K562 (cell line): Measurements from ENCODE around the gene RBBP7. TPM values are rescaled to one million over a fixed set of nuclear protein-coding genes. Genes with fewer than 3 reads are reported as not detected.

Source experiments
- CREM ChIP-seq: IDR thresholded peaks from 2 replicates; pipeline ENCODE4 v1.6.1; 2014; ENCODE audit warnings: antibody characterized with exemption, low read depth
- CTBP1 ChIP-seq: fragments of 450-650 bp; IDR thresholded peaks from 2 replicates; pipeline ENCODE4 v1.6.1; 2016; ENCODE audit warnings: borderline replicate concordance
- ERF ChIP-seq: fragments of 450-650 bp; formaldehyde crosslinking; IDR thresholded peaks from 2 replicates; pipeline ENCODE4 v1.4.0; 2020; ENCODE audit warnings: mild to moderate bottlenecking, mixed read lengths
- HDAC1 ChIP-seq, 2 experiments: fragments of 450-650 bp; IDR thresholded peaks; 2 replicates each; pipeline ENCODE4 v1.6.1; 2016 to 2017; ENCODE audit warnings: inconsistent platforms in 1 of 2, mild to moderate bottlenecking in 1 of 2, moderate library complexity in 1 of 2
- HMGN3 ChIP-seq: IDR thresholded peaks from 2 replicates; pipeline ENCODE4 v1.6.1; 2011; ENCODE audit warnings: borderline replicate concordance, low read depth, mild to moderate bottlenecking, mixed read lengths, low read length; ENCODE audit not compliant: insufficient read length; ENCODE audit errors: extremely low read depth
- MYC ChIP-seq, 2 experiments: fragments of 250-450 bp in 1 of 2; sonication (Bioruptor Pico) in 1 of 2; IDR thresholded peaks; 2 replicates each; pipeline versions ENCODE4 v1.5.1 to v1.6.1; 2012 to 2021; ENCODE audit warnings: low read depth in 2 of 2, borderline replicate concordance in 1 of 2, improper control_type of control experiment in 1 of 2, low read length in 1 of 2, mild to moderate bottlenecking in 1 of 2, moderate library complexity in 1 of 2
- NCOR1 ChIP-seq: fragments of 450-650 bp; IDR thresholded peaks from 2 replicates; pipeline ENCODE4 v1.6.1; 2016; ENCODE audit warnings: mild to moderate bottlenecking, moderate library complexity
- NRF1 ChIP-seq, 2 experiments: fragments of 450-650 bp; IDR thresholded peaks in 1 of 2; conservative IDR thresholded peaks in 1 of 2; 2 replicates each; pipeline ENCODE4 v1.6.1; 2014; ENCODE audit warnings: mild to moderate bottlenecking in 2 of 2
- PHF20 ChIP-seq: fragments of 450-650 bp; IDR thresholded peaks from 2 replicates; pipeline ENCODE4 v1.6.1; 2018; ENCODE audit not compliant: partially characterized antibody
- POLR2AphosphoS5 ChIP-seq: IDR thresholded peaks from 2 replicates; pipeline ENCODE4 v1.6.1; 2011; ENCODE audit warnings: mild to moderate bottlenecking, low read depth, low read length, moderate library complexity; ENCODE audit not compliant: control insufficient read depth, insufficient read depth
- POLR2H ChIP-seq: IDR thresholded peaks from 2 replicates; pipeline ENCODE4 v1.6.1; 2016; ENCODE audit warnings: missing genetic modification characterization, low read depth, mild to moderate bottlenecking, control low read depth, missing compliant biosample characterization, moderate library complexity
- RBM39 ChIP-seq: fragments of 200-400 bp; formaldehyde crosslinking; optimal IDR thresholded peaks from 2 replicates; pipeline ENCODE3; 2018; ENCODE audit warnings: low read depth, low read length
- RCOR1 ChIP-seq, 2 experiments: IDR thresholded peaks; 2 replicates each; pipeline ENCODE4 v1.6.1; 2012; ENCODE audit warnings: low read depth in 2 of 2, low read length in 2 of 2, borderline replicate concordance in 1 of 2, improper control_type of control experiment in 1 of 2
- SETDB1 ChIP-seq: IDR thresholded peaks from one replicate; pipeline ENCODE4 v1.6.1; 2012; ENCODE audit warnings: low read length, control low read depth, inconsistent platforms
- TAF1 ChIP-seq: IDR thresholded peaks from 2 replicates; pipeline ENCODE4 v1.6.1; 2011; ENCODE audit warnings: mild to moderate bottlenecking, low read length, moderate library complexity; ENCODE audit not compliant: insufficient read depth, control insufficient read depth, severe bottlenecking; ENCODE audit errors: extremely low read depth
- TAF9B ChIP-seq: fragments of 450-650 bp; IDR thresholded peaks from 2 replicates; pipeline ENCODE4 v1.6.1; 2018; ENCODE audit warnings: mild to moderate bottlenecking; ENCODE audit not compliant: partially characterized antibody
- TARDBP ChIP-seq: fragments of 450-650 bp; IDR thresholded peaks from 2 replicates; pipeline ENCODE4 v1.6.1; 2016
- TFAP4 ChIP-seq: sonication (generic); formaldehyde crosslinking; IDR thresholded peaks from 2 replicates; pipeline ENCODE4 v1.8.0; 2022; ENCODE audit warnings: missing genetic modification reagents, mild to moderate bottlenecking, moderate library complexity, borderline replicate concordance
- UBTF ChIP-seq, 2 experiments: IDR thresholded peaks; 2 replicates each; pipeline ENCODE4 v1.6.1; 2012; ENCODE audit warnings: improper control_type of control experiment in 2 of 2, low read depth in 2 of 2, low read length in 2 of 2, borderline replicate concordance in 1 of 2
- VEZF1 ChIP-seq: fragments of 200-800 bp; sonication (Bioruptor generic); IDR thresholded peaks from 2 replicates; pipeline ENCODE4 v1.6.1; 2017; ENCODE audit warnings: missing genetic modification characterization, missing compliant biosample characterization
- ZNF133 ChIP-seq: fragments of 250-450 bp; sonication (Bioruptor Pico); IDR thresholded peaks from 2 replicates; pipeline ENCODE4 v1.4.0; 2020; ENCODE audit warnings: mild to moderate bottlenecking
- ZNF263 ChIP-seq: sonication (generic); formaldehyde crosslinking; IDR thresholded peaks from 2 replicates; pipeline ENCODE4 v1.8.0; 2022; ENCODE audit warnings: mild to moderate bottlenecking, missing genetic modification reagents, borderline replicate concordance
- ZNF766 ChIP-seq: fragments of 200-800 bp; sonication (Bioruptor generic); conservative IDR thresholded peaks from 2 replicates; pipeline ENCODE4 v1.6.1; 2016; ENCODE audit warnings: missing genetic modification characterization, missing compliant biosample characterization
- polyA plus RNA-seq, 8 experiments: library from polyadenylated mRNA; depleted of rRNA in 4 of 8; stranded (reverse) in 5 of 8; unstranded in 3 of 8; fragments of >200 nt; fragmentation: Nextera tagmentation in 2 of 8; fragmentation: Illumina TruSeq in 1 of 8; extraction: Ambion mirVana in 2 of 8; extraction: Trizol in 1 of 8; gene quantifications; 2 replicates each; pipeline versions ENCODE4 v1.2.1 to v1.2.3, GENCODE V29; 2011 to 2014; ENCODE audit warnings: inconsistent platforms in 1 of 8, missing spikeins in 1 of 8
- total RNA-seq, 7 experiments: library from RNA; depleted of rRNA in 6 of 7; stranded (reverse); fragments of >200 nt in 6 of 7; fragmentation: Illumina TruSeq in 2 of 7; extraction: Trizol in 2 of 7; gene quantifications; 2 replicates each; pipeline versions ENCODE4 v1.2.1 to v1.2.3, GENCODE V29; 2011 to 2021; ENCODE audit warnings: low replicate concordance in 1 of 7

The RBBP7 gene
- total and polyA plus RNA-seq, 9 of the 15 experiments (the other 6 are each of a cell fraction or from before 2014, with no cell fraction given), result 79.0 to 364 (median 182) TPM

GRCh38 chrX:16870095-16870861, at the start of gene RBBP7 (continued):
- peak; percentile 12 for TF ChIP-seq PHF20
- no peak for TF ChIP-seq UBTF (IDR thresholded peaks at IDR 0.05; ENCODE audit: borderline replicate concordance in 1 of 2, low read depth in 2 of 2, low read length in 2 of 2)
- peak; percentile 95 for TF ChIP-seq VEZF1
- TF ChIP-seq ERF (CRISPR knock-in tag), result no peak
- TF ChIP-seq HMGN3, result peak; percentile 16
- peak; percentile 44 for TF ChIP-seq MYC (IDR thresholded peaks at IDR 0.05; ENCODE audit: low read depth, low read length)
- TF ChIP-seq MYC (CRISPR knock-in tag; IDR thresholded peaks at IDR 0.05; ENCODE audit: borderline replicate concordance, low read depth), result no peak
- peak; percentile 51; the same call in 1 of the 2 replicates for TF ChIP-seq TFAP4 (CRISPR knock-in tag)
- TF ChIP-seq POLR2H, result peak; percentile 58; the same call in 1 of the 2 replicates
- TF ChIP-seq NRF1 (conservative IDR thresholded peaks at IDR 0.05 in 1 of 2, IDR thresholded peaks at IDR 0.05 in 1 of 2), result peak; percentile 95 to 96
- no peak for TF ChIP-seq ZNF133
- TF ChIP-seq TARDBP, result no peak
- TF ChIP-seq ZNF766, result no peak; the same call in 1 of the 2 replicates
- TF ChIP-seq RBM39, result no peak
- peak; percentile 84 for TF ChIP-seq POLR2AphosphoS5
- no peak for TF ChIP-seq SETDB1
- TF ChIP-seq NCOR1, result peak; percentile 47
- TF ChIP-seq HDAC1 (IDR thresholded peaks at IDR 0.05), result peak in 1 of 2 experiments; percentile 34; a peak in 1 of 4 replicates
- TF ChIP-seq TAF9B, result peak; percentile 21
- peak; percentile 68 for TF ChIP-seq CTBP1
- peak; percentile 60; the same call in 1 of the 2 replicates for TF ChIP-seq CREM
- peak; percentile 70 for TF ChIP-seq TAF1
- peak; percentile 66; the same call in 1 of the 2 replicates for TF ChIP-seq ZNF263 (CRISPR knock-in tag)
- 0 out of 4 replicates have a peak, but pooled peaks of 1 of the 2 experiments have one; percentile 25 for TF ChIP-seq RCOR1 (IDR thresholded peaks at IDR 0.05; ENCODE audit: borderline replicate concordance in 1 of 2, low read depth in 2 of 2, low read length in 2 of 2)
